ENCODE measurements around the gene SSBP3.
"Not testable (repeated sequence)": the region's sequence is repeated elsewhere in the genome, so short reads cannot be mapped to it uniquely, and the experiment has no call there.

SSBP3 gene

GRCh38 chr1:54406339-54407153 lies at the start of gene SSBP3:
TSS of gene SSBP3 (minus strand) at chr1:54406394.
- DNase-seq (ENCODE audit: low spot score): peak; percentile 84

GRCh38 chr1:54453509-54453908 lies 47.3 kb upstream of the SSBP3 start:
- DNase-seq (ENCODE audit: low spot score): no peak

- no peak for DNase-seq (ENCODE audit: low spot score)
Observed at GRCh38 chr1:54453022-54453421, 46.8 kb upstream of the SSBP3 start.

GRCh38 chr1:54449431-54449830 lies 43.2 kb upstream of the SSBP3 start:
- DNase-seq (ENCODE audit: low spot score): not testable (repeated sequence)

GRCh38 chr1:54448801-54449200 lies 42.6 kb upstream of the SSBP3 start:
- not testable (repeated sequence) for DNase-seq (ENCODE audit: low spot score)

GRCh38 chr1:54447081-54447480 lies 40.9 kb upstream of the SSBP3 start:
- not testable (repeated sequence) for DNase-seq (ENCODE audit: low spot score)

GRCh38 chr1:54442185-54442584 lies 36.0 kb upstream of the SSBP3 start:
- DNase-seq (ENCODE audit: low spot score): no peak

GRCh38 chr1:54439550-54440223 lies 33.5 kb upstream of the SSBP3 start:
- no peak for DNase-seq (ENCODE audit: low spot score)

- DNase-seq (ENCODE audit: low spot score): no peak
Observed at GRCh38 chr1:54437783-54438182, 31.6 kb upstream of the SSBP3 start.

GRCh38 chr1:54436826-54437225 lies 30.6 kb upstream of the SSBP3 start:
- DNase-seq (ENCODE audit: low spot score): no peak

GRCh38 chr1:54429838-54430237 lies 23.6 kb upstream of the SSBP3 start:
- no peak for DNase-seq (ENCODE audit: low spot score)

GRCh38 chr1:54428837-54429518 lies 22.8 kb upstream of the SSBP3 start:
- DNase-seq (ENCODE audit: low spot score): no peak

- no peak for DNase-seq (ENCODE audit: low spot score)
Observed at GRCh38 chr1:54425152-54425584, 19.0 kb upstream of the SSBP3 start.

- no peak for DNase-seq (ENCODE audit: low spot score)
Observed at GRCh38 chr1:54424398-54424797, 18.2 kb upstream of the SSBP3 start.

GRCh38 chr1:54421101-54421504 lies 14.9 kb upstream of the SSBP3 start:
- no peak for DNase-seq (ENCODE audit: low spot score)

GRCh38 chr1:54418598-54418997 lies 12.4 kb upstream of the SSBP3 start:
- not testable (repeated sequence) for DNase-seq (ENCODE audit: low spot score)

GRCh38 chr1:54417123-54417522 lies 10.9 kb upstream of the SSBP3 start:
- no peak for DNase-seq (ENCODE audit: low spot score)

- DNase-seq (ENCODE audit: low spot score): no peak
Observed at GRCh38 chr1:54416435-54416834, 10.2 kb upstream of the SSBP3 start.

GRCh38 chr1:54415991-54416390 lies 9.8 kb upstream of the SSBP3 start:
- no peak for DNase-seq (ENCODE audit: low spot score)

- no peak for DNase-seq (ENCODE audit: low spot score)
Observed at GRCh38 chr1:54415533-54415932, 9.3 kb upstream of the SSBP3 start.

- DNase-seq (ENCODE audit: low spot score): no peak
Observed at GRCh38 chr1:54413732-54414131, 7.5 kb upstream of the SSBP3 start.

- peak; percentile 81 for DNase-seq (ENCODE audit: low spot score)
Observed at GRCh38 chr1:54413295-54413694, 7.1 kb upstream of the SSBP3 start.

GRCh38 chr1:54410359-54410758 lies 4.2 kb upstream of the SSBP3 start:
- no peak for DNase-seq (ENCODE audit: low spot score)

All from kidney capillary endothelial cell (primary cell).